HCT116 (cell line): ENCODE measurements around the gene FAM171A1.

ENCODE experiments used
- EZH2 ChIP-seq: fragments of 200-600 bp; sonication (generic); IDR thresholded peaks from 2 replicates; pipeline ENCODE4 v1.6.1; 2017; ENCODE audit warnings: antibody characterized with exemption, mixed run types
- POLR2A ChIP-seq: IDR thresholded peaks from 2 replicates; pipeline ENCODE4 v1.7.0; 2011; ENCODE audit warnings: borderline replicate concordance; ENCODE audit not compliant: insufficient read depth, insufficient read length; ENCODE audit errors: extremely low read depth
- REST ChIP-seq: IDR thresholded peaks from 2 replicates; pipeline ENCODE4 v1.6.1; 2012; ENCODE audit warnings: low read depth
- SIN3A ChIP-seq: IDR thresholded peaks from 2 replicates; pipeline ENCODE4 v1.6.1; 2012; ENCODE audit warnings: low read depth
- SRF ChIP-seq: IDR thresholded peaks from 2 replicates; pipeline ENCODE4 v1.6.1; 2012; ENCODE audit warnings: low read depth
- TCF7L2 ChIP-seq: IDR thresholded peaks from 2 replicates; pipeline ENCODE4 v1.7.0; 2011; ENCODE audit warnings: borderline replicate concordance, inconsistent platforms; ENCODE audit not compliant: insufficient read depth, insufficient read length; ENCODE audit errors: extremely low read depth
- TF ChIP-seq, protein P1 (sequence below), 3 experiments: fragments of 200-600 bp in 1 of 3; sonication (generic) in 1 of 3; IDR thresholded peaks in 2 of 3; conservative IDR thresholded peaks in 1 of 3; 2 replicates each; pipeline ENCODE4 v1.5.1; 2012 to 2017; ENCODE audit warnings: low read depth in 2 of 3, low read length in 2 of 3, antibody characterized with exemption in 1 of 3, borderline replicate concordance in 1 of 3, control low read depth in 1 of 3, mild to moderate bottlenecking in 1 of 3, mixed read lengths in 1 of 3, mixed run types in 1 of 3, moderate library complexity in 1 of 3; ENCODE audit not compliant: insufficient read depth in 1 of 3

DNA sequence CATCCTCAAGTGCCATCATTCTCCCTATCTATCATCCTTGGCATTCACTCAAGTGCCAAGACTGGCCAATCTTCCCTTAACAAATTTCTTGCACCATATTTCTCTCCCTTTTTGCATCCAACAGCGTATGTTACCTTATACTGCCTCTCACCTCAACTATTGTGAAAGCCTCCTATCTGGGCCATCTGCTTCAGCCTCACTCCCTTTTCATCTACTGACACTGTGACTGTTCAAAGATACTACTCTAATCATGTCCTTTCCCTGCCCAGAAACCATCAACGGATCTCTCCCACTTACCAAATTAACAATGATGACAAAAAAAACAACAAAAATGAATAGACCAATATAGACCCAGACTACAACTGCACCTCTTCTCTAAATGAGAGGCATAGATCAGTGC is 112.0 kb downstream of the FAM171A1 start:
- TF ChIP-seq, protein P1, sequence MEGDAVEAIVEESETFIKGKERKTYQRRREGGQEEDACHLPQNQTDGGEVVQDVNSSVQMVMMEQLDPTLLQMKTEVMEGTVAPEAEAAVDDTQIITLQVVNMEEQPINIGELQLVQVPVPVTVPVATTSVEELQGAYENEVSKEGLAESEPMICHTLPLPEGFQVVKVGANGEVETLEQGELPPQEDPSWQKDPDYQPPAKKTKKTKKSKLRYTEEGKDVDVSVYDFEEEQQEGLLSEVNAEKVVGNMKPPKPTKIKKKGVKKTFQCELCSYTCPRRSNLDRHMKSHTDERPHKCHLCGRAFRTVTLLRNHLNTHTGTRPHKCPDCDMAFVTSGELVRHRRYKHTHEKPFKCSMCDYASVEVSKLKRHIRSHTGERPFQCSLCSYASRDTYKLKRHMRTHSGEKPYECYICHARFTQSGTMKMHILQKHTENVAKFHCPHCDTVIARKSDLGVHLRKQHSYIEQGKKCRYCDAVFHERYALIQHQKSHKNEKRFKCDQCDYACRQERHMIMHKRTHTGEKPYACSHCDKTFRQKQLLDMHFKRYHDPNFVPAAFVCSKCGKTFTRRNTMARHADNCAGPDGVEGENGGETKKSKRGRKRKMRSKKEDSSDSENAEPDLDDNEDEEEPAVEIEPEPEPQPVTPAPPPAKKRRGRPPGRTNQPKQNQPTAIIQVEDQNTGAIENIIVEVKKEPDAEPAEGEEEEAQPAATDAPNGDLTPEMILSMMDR (IDR thresholded peaks at IDR 0.05 in 2 of 3, conservative IDR thresholded peaks at IDR 0.05 in 1 of 3; ENCODE audit: borderline replicate concordance in 1 of 3, insufficient read depth in 1 of 3, low read depth in 2 of 3, low read length in 2 of 3): no peak
- TF ChIP-seq TCF7L2 (no peak), POLR2A (no peak), EZH2 (no peak), REST (no peak), SIN3A (no peak), SRF (no peak)
